ENCODE results near the gene MYH9. TPM values are rescaled to one million over a fixed set of nuclear protein-coding genes. Genes with fewer than 3 reads are reported as not detected.

Gene MYH9
- total RNA-seq, 3 donors from 2014 or later (not counting 1 experiment from before 2014, with no cell fraction given) = 803 to 1,038 (median 808) TPM

GRCh38 chr22:36362075-36362474 lies 25.7 kb downstream of the MYH9 start:
- Histone ChIP-seq H3K36me3 (ENCODE audit: control insufficient read depth, insufficient read depth, low read length) (peaks cover 14% of the 10 kb centered on the region), H3K9me3 (ENCODE audit: control insufficient read depth, insufficient read depth, low read length) (no peaks in the 10 kb centered on the region), H3K4me3 (ENCODE audit: low read length) (no peak overlapping the region), H3K4me1 (ENCODE audit: control insufficient read depth, insufficient read depth, low read length) (peaks cover 97% of the 10 kb centered on the region), H3K27ac (ENCODE audit: low read length) (no peak overlapping the region), H3K27me3 (ENCODE audit: control insufficient read depth, insufficient read depth, low read length) (no peaks in the 10 kb centered on the region)
- intact Hi-C loops (cut with micrococcal nuclease) = no loop called here
- no peak overlapping the region for H3K4me3 Mint-ChIP-seq
- TF ChIP-seq CTCF (IDR thresholded peaks at IDR 0.05) = no peak
- peaks cover 86 to 90% of the 10 kb centered on the region in 2 donors for H3K4me1 Mint-ChIP-seq
- WGBS (ENCODE audit: insufficient coverage) = 81% methylated on average over 4 of the region's 4 CpGs
- H3K36me3 Mint-ChIP-seq = no peaks in the 10 kb centered on the region
- H3K27ac Mint-ChIP-seq = peak overlapping the region; percentile 90 to 96
- DNase-seq (no peak), ATAC-seq (no peak)
- no peaks in the 10 kb centered on the region for H3K9me3 Mint-ChIP-seq
- H3K27me3 Mint-ChIP-seq (ENCODE audit: low read depth in 2 of 2) = no peaks in the 10 kb centered on the region

- H3K36me3 Mint-ChIP-seq = no peaks in the 10 kb centered on the region
- no peak overlapping the region for H3K4me3 ChIP-seq (ENCODE audit: low read length)
- no peaks in the 10 kb centered on the region for H3K9me3 Mint-ChIP-seq
Measured at GRCh38 chr22:36360871-36361383, 26.8 kb downstream of the MYH9 start.

GRCh38 chr22:36360011-36360410 lies 27.8 kb downstream of the MYH9 start:
- DNase-seq (no peak), ATAC-seq (no peak)
- Histone ChIP-seq H3K9me3 (ENCODE audit: control insufficient read depth, insufficient read depth, low read length) (no peaks in the 10 kb centered on the region), H3K27me3 (ENCODE audit: control insufficient read depth, insufficient read depth, low read length) (no peaks in the 10 kb centered on the region), H3K27ac (ENCODE audit: low read length) (peak overlapping the region; percentile 26), H3K4me1 (ENCODE audit: control insufficient read depth, insufficient read depth, low read length) (peaks cover 99% of the 10 kb centered on the region), H3K36me3 (ENCODE audit: control insufficient read depth, insufficient read depth, low read length) (peaks cover 8% of the 10 kb centered on the region), H3K4me3 (ENCODE audit: low read length) (no peak overlapping the region)
- H3K36me3 Mint-ChIP-seq = no peaks in the 10 kb centered on the region
- no peaks in the 10 kb centered on the region for H3K27me3 Mint-ChIP-seq (ENCODE audit: low read depth in 2 of 2)
- WGBS (ENCODE audit: insufficient coverage) = 95% methylated on average over 3 of the region's 3 CpGs
- intact Hi-C loops (cut with micrococcal nuclease) = no loop called here
- no peak for TF ChIP-seq CTCF (IDR thresholded peaks at IDR 0.05)
- H3K4me1 Mint-ChIP-seq = peaks cover 92 to 97% of the 10 kb centered on the region in 2 donors
- H3K9me3 Mint-ChIP-seq = no peaks in the 10 kb centered on the region
- peak overlapping the region; percentile 80 for H3K4me3 Mint-ChIP-seq
- peak overlapping the region; percentile 90 to 96 for H3K27ac Mint-ChIP-seq

More at GRCh38 chr22:36360871-36361383, 26.8 kb downstream of the MYH9 start:
- Histone ChIP-seq H3K27ac (ENCODE audit: low read length) (peak overlapping the region; percentile 48), H3K4me1 (ENCODE audit: control insufficient read depth, insufficient read depth, low read length) (peaks cover 99% of the 10 kb centered on the region), H3K9me3 (ENCODE audit: control insufficient read depth, insufficient read depth, low read length) (no peaks in the 10 kb centered on the region), H3K36me3 (ENCODE audit: control insufficient read depth, insufficient read depth, low read length) (peaks cover 8% of the 10 kb centered on the region), H3K27me3 (ENCODE audit: control insufficient read depth, insufficient read depth, low read length) (no peaks in the 10 kb centered on the region)
- DNase-seq (no peak), ATAC-seq (no peak)
- Mint-ChIP-seq H3K4me3 (peak overlapping the region; percentile 55), H3K27ac (peak overlapping the region; percentile 90 to 96), H3K27me3 (ENCODE audit: low read depth in 2 of 2) (no peaks in the 10 kb centered on the region), H3K4me1 (peaks cover 86 to 91% of the 10 kb centered on the region in 2 donors)
- intact Hi-C loops (cut with micrococcal nuclease) = no loop called here
- no peak for TF ChIP-seq CTCF (IDR thresholded peaks at IDR 0.05)
- 51% methylated on average over 5 of the region's 5 CpGs for WGBS (ENCODE audit: insufficient coverage)

GRCh38 chr22:36359470-36359996 lies 28.2 kb downstream of the MYH9 start:
- H3K4me1 ChIP-seq (ENCODE audit: control insufficient read depth, insufficient read depth, low read length) = peaks cover 99% of the 10 kb centered on the region
- intact Hi-C loops (cut with micrococcal nuclease) = no loop called here
- peak overlapping the region; percentile 26 for H3K27ac ChIP-seq (ENCODE audit: low read length)
- peaks cover 8% of the 10 kb centered on the region for H3K36me3 ChIP-seq (ENCODE audit: control insufficient read depth, insufficient read depth, low read length)
- H3K9me3 ChIP-seq (ENCODE audit: control insufficient read depth, insufficient read depth, low read length) = no peaks in the 10 kb centered on the region
- no peak for DNase-seq
- Mint-ChIP-seq H3K36me3 (no peaks in the 10 kb centered on the region), H3K27me3 (ENCODE audit: low read depth in 2 of 2) (no peaks in the 10 kb centered on the region), H3K4me3 (peak overlapping the region; percentile 80), H3K4me1 (peaks cover 92 to 97% of the 10 kb centered on the region in 2 donors), H3K9me3 (no peaks in the 10 kb centered on the region), H3K27ac (peak overlapping the region; percentile 90 to 96)
- no peak overlapping the region for H3K4me3 ChIP-seq (ENCODE audit: low read length)
- no peaks in the 10 kb centered on the region for H3K27me3 ChIP-seq (ENCODE audit: control insufficient read depth, insufficient read depth, low read length)
- no peak for TF ChIP-seq CTCF (IDR thresholded peaks at IDR 0.05)
- peak in 2 of 3 donors; percentile 1 to 18 for ATAC-seq
- 44% methylated on average over 3 of the region's 3 CpGs for WGBS (ENCODE audit: insufficient coverage)
